Measurements from ENCODE around the gene NRP1. TPM values are rescaled to one million over a fixed set of nuclear protein-coding genes. Genes with fewer than 3 reads are reported as not detected.
A peak's percentile ranks its signal among the peaks of the same experiment; 100 is the strongest.

NRP1 gene
- total RNA-seq, 1 donor from 2014 or later, result not detected

DNA sequence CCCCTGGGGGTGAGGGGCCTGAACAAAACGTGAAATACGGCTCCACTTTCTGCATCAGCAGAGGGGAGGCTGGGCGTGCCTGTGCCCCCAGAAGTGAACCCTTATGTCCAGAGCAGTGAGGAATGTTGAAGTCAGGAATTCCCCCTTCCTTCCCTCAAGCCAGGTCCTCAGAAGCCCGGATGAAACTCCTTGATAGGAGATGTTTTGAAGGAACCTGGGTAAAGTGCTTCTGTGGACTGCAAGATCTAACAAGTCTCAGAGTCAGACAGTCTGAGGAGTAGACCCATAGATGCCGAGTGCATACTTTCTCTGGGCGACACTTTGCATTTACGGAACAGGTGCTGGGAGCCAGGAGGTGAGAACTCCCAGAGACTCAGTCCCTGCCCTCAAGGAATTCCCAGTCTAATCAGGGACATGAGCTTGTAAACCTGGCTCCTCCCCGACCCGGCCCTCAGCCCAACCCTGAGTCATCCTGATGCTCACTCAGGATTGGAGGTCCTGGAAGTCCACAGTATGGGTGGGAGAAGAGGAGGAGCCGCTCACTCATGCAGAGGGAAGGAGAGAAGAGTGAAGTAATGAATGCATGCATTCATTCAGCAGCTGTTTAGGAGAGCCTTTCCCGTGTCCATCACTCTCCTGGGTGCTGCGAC lies 197.0 kb downstream of the NRP1 start:
- DNase-seq (no peak), ATAC-seq (ENCODE audit: low read depth) (no peak)
- no peaks in the 10 kb centered on the region for H3K9me3 Mint-ChIP-seq
- no peak for TF ChIP-seq CTCF (IDR thresholded peaks at IDR 0.05)
- H3K4me1 Mint-ChIP-seq, result peaks cover 35% of the 10 kb centered on the region
- no peak overlapping the region for H3K4me3 Mint-ChIP-seq
- no peak overlapping the region for H3K27ac Mint-ChIP-seq
- ChIA-PET CTCF (no interaction called here), POLR2A (interaction anchor here (1.9 kb wide), 1 partner anchor 16 kb away, joined by 11 read pairs; no protein-coding TSS in a partner anchor)
- intact Hi-C loops (cut with micrococcal nuclease), result no loop called here
- peaks cover 3% of the 10 kb centered on the region for H3K27me3 Mint-ChIP-seq
- H3K36me3 Mint-ChIP-seq (ENCODE audit: low read depth), result no peaks in the 10 kb centered on the region

GRCh38 chr10:33136781-33137180 lies 197.7 kb downstream of the NRP1 start:
- no peaks in the 10 kb centered on the region for H3K36me3 Mint-ChIP-seq (ENCODE audit: low read depth)
- H3K4me1 Mint-ChIP-seq, result peaks cover 42% of the 10 kb centered on the region
- DNase-seq (no peak), ATAC-seq (ENCODE audit: low read depth) (no peak)
- no peak overlapping the region for H3K4me3 Mint-ChIP-seq
- TF ChIP-seq CTCF (IDR thresholded peaks at IDR 0.05), result no peak
- H3K27me3 Mint-ChIP-seq, result peaks cover 3% of the 10 kb centered on the region
- ChIA-PET CTCF (no interaction called here), POLR2A (interaction anchor here (1.9 kb wide), 1 partner anchor 17 kb away, joined by 11 read pairs; no protein-coding TSS in a partner anchor)
- no peaks in the 10 kb centered on the region for H3K9me3 Mint-ChIP-seq
- intact Hi-C loops (cut with micrococcal nuclease), result no loop called here
- peak overlapping the region; percentile 25 for H3K27ac Mint-ChIP-seq

DNA sequence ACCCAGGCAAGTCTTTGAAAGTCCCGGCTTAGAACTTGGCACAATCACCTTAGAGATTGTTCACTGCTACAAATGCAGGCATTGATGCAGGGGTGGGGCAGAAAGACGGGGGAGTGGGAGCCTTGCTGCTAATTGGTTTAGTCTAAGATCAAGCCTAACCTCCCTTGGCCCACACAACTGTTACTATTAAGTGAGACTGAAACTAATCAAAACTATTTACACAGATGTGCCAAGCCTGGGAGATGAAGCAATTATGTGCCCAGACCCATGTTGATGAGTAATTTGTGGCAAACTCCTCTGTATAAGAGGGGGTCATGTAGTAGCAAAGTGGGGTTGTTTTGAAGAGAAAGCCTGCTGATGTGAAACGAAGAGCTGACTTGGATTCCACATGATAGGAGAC lies 198.2 kb downstream of the NRP1 start:
- TF ChIP-seq CTCF (IDR thresholded peaks at IDR 0.05), result no peak
- no peak overlapping the region for H3K4me3 Mint-ChIP-seq
- no peaks in the 10 kb centered on the region for H3K9me3 Mint-ChIP-seq
- no peaks in the 10 kb centered on the region for H3K36me3 Mint-ChIP-seq (ENCODE audit: low read depth)
- ChIA-PET CTCF (no interaction called here), POLR2A (interaction anchor here (1.9 kb wide), 1 partner anchor 17 kb away, joined by 11 read pairs; no protein-coding TSS in a partner anchor)
- intact Hi-C loops (cut with micrococcal nuclease), result no loop called here
- DNase-seq, result no peak
- H3K4me1 Mint-ChIP-seq, result peaks cover 44% of the 10 kb centered on the region
- peaks cover 3% of the 10 kb centered on the region for H3K27me3 Mint-ChIP-seq
- peak overlapping the region; percentile 25 for H3K27ac Mint-ChIP-seq
- no peak for ATAC-seq (ENCODE audit: low read depth)

- ChIA-PET CTCF (interaction anchor here (1.0 to 2.3 kb wide), 5 partner anchors 13 to 125 kb away, joined by 3 to 7 read pairs (median 3); no protein-coding TSS in a partner anchor), POLR2A (interaction anchor here (0.5 to 1.0 kb wide), 4 partner anchors 17 to 1328 kb away, joined by 3 to 14 read pairs (median 3); no protein-coding TSS in a partner anchor)
- Mint-ChIP-seq H3K9me3 (no peaks in the 10 kb centered on the region), H3K36me3 (ENCODE audit: low read depth) (no peaks in the 10 kb centered on the region), H3K4me1 (peaks cover 40% of the 10 kb centered on the region), H3K4me3 (no peak overlapping the region), H3K27ac (peak overlapping the region; percentile 57), H3K27me3 (no peaks in the 10 kb centered on the region)
- no peak for TF ChIP-seq CTCF (IDR thresholded peaks at IDR 0.05)
- intact Hi-C loops (cut with micrococcal nuclease), result loop anchor here (1.0 to 2.0 kb wide), 5 partner anchors 16 to 173 kb away; no protein-coding TSS in a partner anchor
- ATAC-seq (ENCODE audit: low read depth), result peak; percentile 84
- DNase-seq, result peak; percentile 21
Measured at GRCh38 chr10:33134011-33134751, 200.3 kb downstream of the NRP1 start.

DNA sequence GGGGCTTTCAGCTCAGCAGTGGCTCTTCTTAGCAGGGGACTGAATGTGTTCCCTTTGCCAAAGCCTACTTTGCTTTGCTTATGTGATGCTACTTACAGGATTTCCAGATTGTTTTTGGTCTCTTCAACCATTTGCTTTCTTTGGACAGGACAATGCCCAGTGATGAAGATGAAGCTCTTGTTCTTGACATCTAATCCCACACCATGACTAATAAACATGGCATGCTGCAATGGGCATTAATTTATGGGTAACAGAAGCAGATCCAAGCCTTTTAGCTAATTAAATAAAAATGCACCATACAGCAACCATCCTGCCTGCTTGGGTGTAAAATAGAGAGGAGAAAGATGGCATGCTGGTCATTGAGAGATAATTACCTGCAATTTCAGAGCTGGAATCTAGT lies 200.9 kb downstream of the NRP1 start:
- H3K4me1 Mint-ChIP-seq, result peaks cover 42% of the 10 kb centered on the region

More for the DNA sequence above, 200.9 kb downstream of the NRP1 start:
- Mint-ChIP-seq H3K4me3 (no peak overlapping the region), H3K36me3 (ENCODE audit: low read depth) (no peaks in the 10 kb centered on the region), H3K9me3 (no peaks in the 10 kb centered on the region), H3K27me3 (no peaks in the 10 kb centered on the region), H3K27ac (peak overlapping the region; percentile 57)
- DNase-seq (no peak), ATAC-seq (ENCODE audit: low read depth) (no peak)
- no peak for TF ChIP-seq CTCF (IDR thresholded peaks at IDR 0.05)
- ChIA-PET CTCF (interaction anchor here (1.0 to 2.3 kb wide), 5 partner anchors 13 to 124 kb away, joined by 3 to 7 read pairs (median 3); no protein-coding TSS in a partner anchor), POLR2A (interaction anchor here (0.7 to 1.0 kb wide), 4 partner anchors 18 to 123 kb away, joined by 3 to 4 read pairs (median 3); no protein-coding TSS in a partner anchor)
- intact Hi-C loops (cut with micrococcal nuclease), result no loop called here
